Urinary bladder (tissue), 4 donors: ENCODE data around the gene ERP44. TPM values are rescaled to one million over a fixed set of nuclear protein-coding genes. Genes with fewer than 3 reads are reported as not detected.
"Not testable (repeated sequence)": the region's sequence is repeated elsewhere in the genome, so short reads cannot be mapped to it uniquely, and the experiment has no call there.

Experiments
- DNase-seq: peaks from one replicate; pipeline ENCODE4 v3.0.0-alpha.2; 2015; ENCODE audit errors: extremely low spot score
- H3K27ac ChIP-seq: one replicate; pipeline ENCODE4 v1.5.1; 2013; ENCODE audit warnings: low read depth, mild to moderate bottlenecking, moderate library complexity
- H3K36me3 ChIP-seq: one replicate; pipeline ENCODE4 v1.6.1; 2013; ENCODE audit warnings: mild to moderate bottlenecking, moderate library complexity; ENCODE audit not compliant: insufficient read depth
- H3K4me1 ChIP-seq: one replicate; pipeline ENCODE4 v1.6.1; 2013; ENCODE audit warnings: mild to moderate bottlenecking, moderate library complexity; ENCODE audit not compliant: insufficient read depth
- H3K4me3 ChIP-seq: one replicate; pipeline ENCODE4 v1.5.1; 2013; ENCODE audit warnings: low read depth, low read length
- WGBS: extraction: QIAGEN DNeasy Blood & Tissue Kit; methylation state at CpG from one replicate; pipeline ENCODE4 v1.1.7; 2013; 5-methylcytosine and 5-hydroxymethylcytosine counted together
- polyA plus RNA-seq: library from polyadenylated mRNA; stranded (reverse); fragments of 200-250 nt; gene quantifications from one replicate; pipeline ENCODE4 v1.2.3, GENCODE V29; 2013
- total RNA-seq: library from RNA; depleted of rRNA; stranded (reverse); fragments of >200 nt; gene quantifications from one replicate; pipeline ENCODE4 v1.2.3, GENCODE V29; 2014
- donor health status: healthy with polysubstance abuse.
- donor health status: healthy.

Gene ERP44
- total and polyA plus RNA-seq, 2 donors: 17.7 to 26.6 TPM

- WGBS: 82% methylated on average over 2 of the region's 2 CpGs
- Histone ChIP-seq H3K36me3 (no peaks in the 10 kb centered on the region), H3K4me3 (no peak overlapping the region), H3K27ac (no peak overlapping the region), H3K4me1 (no peaks in the 10 kb centered on the region)
- no peak for DNase-seq
Measured at GRCh38 chr9:100070104-100071041, 28.4 kb downstream of the ERP44 start.

GRCh38 chr9:100069068-100069467 lies 29.7 kb downstream of the ERP44 start:
- not testable (repeated sequence) for H3K36me3 ChIP-seq, DNase-seq, H3K27ac ChIP-seq, H3K4me1 ChIP-seq, H3K4me3 ChIP-seq
- 80% methylated on average over 1 of the region's 3 CpGs for WGBS

- not testable (repeated sequence) for H3K4me1 ChIP-seq, H3K4me3 ChIP-seq, H3K27ac ChIP-seq, DNase-seq, H3K36me3 ChIP-seq
- 96% methylated on average over 26 of the region's 30 CpGs for WGBS
Measured at GRCh38 chr9:100067990-100068389, 30.8 kb downstream of the ERP44 start.

GRCh38 chr9:100066539-100066938 lies 32.3 kb downstream of the ERP44 start:
- Histone ChIP-seq H3K4me1 (no peaks in the 10 kb centered on the region), H3K36me3 (no peaks in the 10 kb centered on the region), H3K27ac (no peak overlapping the region), H3K4me3 (no peak overlapping the region)
- WGBS: 42% methylated on average over 2 of the region's 2 CpGs
- DNase-seq: no peak

- Histone ChIP-seq H3K4me3 (no peak overlapping the region), H3K27ac (no peak overlapping the region), H3K4me1 (no peaks in the 10 kb centered on the region), H3K36me3 (no peaks in the 10 kb centered on the region)
- 85% methylated on average over 8 of the region's 8 CpGs for WGBS
- no peak for DNase-seq
Measured at GRCh38 chr9:100064872-100065581, 33.8 kb downstream of the ERP44 start.

- Histone ChIP-seq H3K27ac (no peak overlapping the region), H3K4me1 (no peaks in the 10 kb centered on the region), H3K36me3 (no peaks in the 10 kb centered on the region), H3K4me3 (no peak overlapping the region)
- no peak for DNase-seq
- WGBS: 27% methylated on average over 3 of the region's 3 CpGs
Measured at GRCh38 chr9:100063185-100063584, 35.6 kb downstream of the ERP44 start.

- H3K4me1 ChIP-seq: not testable (repeated sequence)
Measured at GRCh38 chr9:100062683-100063082, 36.1 kb downstream of the ERP44 start.

GRCh38 chr9:100058699-100059579 lies 39.9 kb downstream of the ERP44 start:
- H3K27ac ChIP-seq: no peak overlapping the region
- no peak overlapping the region for H3K4me3 ChIP-seq
- no peak for DNase-seq
- no peaks in the 10 kb centered on the region for H3K4me1 ChIP-seq
- H3K36me3 ChIP-seq: no peaks in the 10 kb centered on the region
- WGBS: 95% methylated on average over 4 of the region's 4 CpGs

More at GRCh38 chr9:100062683-100063082, 36.1 kb downstream of the ERP44 start:
- not testable (repeated sequence) for H3K27ac ChIP-seq, H3K36me3 ChIP-seq, H3K4me3 ChIP-seq, DNase-seq
- 86% methylated on average over 1 of the region's 1 CpG for WGBS

GRCh38 chr9:100057624-100058023 lies 41.2 kb downstream of the ERP44 start:
- Histone ChIP-seq H3K4me3 (no peak overlapping the region), H3K27ac (no peak overlapping the region), H3K4me1 (no peaks in the 10 kb centered on the region), H3K36me3 (no peaks in the 10 kb centered on the region)
- DNase-seq: no peak

GRCh38 chr9:100056561-100056960 lies 42.2 kb downstream of the ERP44 start:
- Histone ChIP-seq H3K4me3 (no peak overlapping the region), H3K36me3 (peaks cover under 1% of the 10 kb centered on the region), H3K27ac (no peak overlapping the region), H3K4me1 (no peaks in the 10 kb centered on the region)
- no peak for DNase-seq
- 81% methylated on average over 2 of the region's 2 CpGs for WGBS

- Histone ChIP-seq H3K27ac (no peak overlapping the region), H3K4me1 (no peaks in the 10 kb centered on the region), H3K4me3 (no peak overlapping the region), H3K36me3 (peaks cover 3% of the 10 kb centered on the region)
- DNase-seq: no peak
- WGBS: 79% methylated on average over 6 of the region's 6 CpGs
Measured at GRCh38 chr9:100052375-100052774, 46.4 kb downstream of the ERP44 start.

GRCh38 chr9:100049551-100049950 lies 49.2 kb downstream of the ERP44 start:
- DNase-seq: no peak
- Histone ChIP-seq H3K4me3 (no peak overlapping the region), H3K27ac (no peak overlapping the region), H3K4me1 (no peaks in the 10 kb centered on the region), H3K36me3 (peaks cover 3% of the 10 kb centered on the region)
- WGBS: 51% methylated on average over 1 of the region's 1 CpG

- Histone ChIP-seq H3K36me3 (no peaks in the 10 kb centered on the region), H3K4me3 (no peak overlapping the region), H3K27ac (no peak overlapping the region), H3K4me1 (no peaks in the 10 kb centered on the region)
- WGBS: 100% methylated on average over 1 of the region's 1 CpG
- no peak for DNase-seq
Measured at GRCh38 chr9:100038472-100038871, 60.3 kb downstream of the ERP44 start.
